H1 (cell line): Measurements from ENCODE around the gene VAPB. TPM values are rescaled to one million over a fixed set of nuclear protein-coding genes. Genes with fewer than 3 reads are reported as not detected.

ENCODE experiments used
- CTCF ChIA-PET: fragments of 300-600 bp; sonication (Branson Sonifier 250); formaldehyde crosslinking; loops from one replicate; lab custom pipeline; 2021; ENCODE audit not compliant: partially characterized antibody; lab: Charles Lee
- POLR2A ChIA-PET: fragments of 300-600 bp; sonication (Branson Sonifier 250); formaldehyde crosslinking; loops from one replicate; lab custom pipeline; 2021; ENCODE audit warnings: inconsistent platforms; ENCODE audit not compliant: partially characterized antibody; lab: Charles Lee
- DNase-seq, 2 experiments: peaks; one replicate each; pipeline versions ENCODE4 v3.0.0 to v3.0.0-alpha.2; 2010 to 2022; ENCODE audit warnings: low spot score in 2 of 2, low read depth in 1 of 2, mixed read lengths in 1 of 2
- FAIRE-seq: peaks from 2 replicates; lab custom pipeline; 2011; peaks lifted over from hg19 to GRCh38; lab: Jason Lieb, UNC
- H2AFZ ChIP-seq: 2 replicates; pipeline ENCODE4 v1.8.1; 2012; ENCODE audit warnings: low read length, inconsistent platforms
- H2AK5ac ChIP-seq: 2 replicates; pipeline ENCODE4 v1.6.1; 2013; ENCODE audit warnings: low read depth, low read length
- H2BK120ac ChIP-seq: replicated peaks from 2 replicates; pipeline ENCODE3; 2013; ENCODE audit warnings: low read depth, low read length, inconsistent platforms
- H2BK12ac ChIP-seq: 2 replicates; pipeline ENCODE4 v1.6.1; 2013; ENCODE audit warnings: low read depth, low read length
- H2BK15ac ChIP-seq: 2 replicates; pipeline ENCODE4 v1.6.1; 2013; ENCODE audit warnings: low read length
- H2BK20ac ChIP-seq: 2 replicates; pipeline ENCODE4 v1.6.1; 2013; ENCODE audit warnings: low read length
- H2BK5ac ChIP-seq: 2 replicates; pipeline ENCODE4 v1.6.1; 2013; ENCODE audit warnings: low read depth, low read length
- H3K14ac ChIP-seq: 2 replicates; pipeline ENCODE4 v1.6.1; 2013; ENCODE audit warnings: inconsistent platforms; ENCODE audit not compliant: insufficient read length
- H3K18ac ChIP-seq: 2 replicates; pipeline ENCODE4 v1.6.1; 2013; ENCODE audit warnings: low read length; ENCODE audit errors: extremely low read depth
- H3K23ac ChIP-seq: 2 replicates; pipeline ENCODE4 v1.6.1; 2013; ENCODE audit warnings: inconsistent platforms; ENCODE audit not compliant: insufficient read length
- H3K23me2 ChIP-seq: 2 replicates; pipeline ENCODE4 v1.6.1; 2013; ENCODE audit warnings: low read depth, low read length
- H3K27ac ChIP-seq: 2 replicates; pipeline ENCODE4 v1.6.1; 2011; ENCODE audit warnings: low read depth, low read length, inconsistent platforms
- H3K27me3 ChIP-seq, 4 experiments: replicated peaks in 1 of 4; 1 replicate in 1 of 4; 2 replicates in 3 of 4; pipeline versions ENCODE4 v1.6.1 to v1.8.1; 2011 to 2013; ENCODE audit warnings: low read length in 3 of 4, mild to moderate bottlenecking in 3 of 4, inconsistent platforms in 2 of 4, mixed read lengths in 2 of 4, moderate library complexity in 1 of 4; ENCODE audit not compliant: control insufficient read depth in 3 of 4, insufficient read depth in 3 of 4; ENCODE audit errors: extremely low read depth in 1 of 4
- H3K36me3 ChIP-seq, 4 experiments: 2 replicates each; pipeline versions ENCODE4 v1.6.1 to v1.8.1; 2011 to 2013; ENCODE audit warnings: mild to moderate bottlenecking in 4 of 4, low read length in 3 of 4, moderate library complexity in 2 of 4, control low read depth in 1 of 4, inconsistent platforms in 1 of 4; ENCODE audit not compliant: insufficient read depth in 4 of 4, control insufficient read depth in 2 of 4
- H3K4ac ChIP-seq: replicated peaks from 2 replicates; pipeline ENCODE3; 2013; ENCODE audit warnings: low read length, low read depth, mixed read lengths, inconsistent platforms; ENCODE audit not compliant: insufficient read length
- H3K4me1 ChIP-seq, 4 experiments: replicated peaks in 1 of 4; 1 replicate in 1 of 4; 2 replicates in 3 of 4; pipeline versions ENCODE4 v1.6.1 to v1.8.1; 2011 to 2013; ENCODE audit warnings: low read length in 3 of 4, inconsistent platforms in 2 of 4, mixed read lengths in 1 of 4; ENCODE audit not compliant: insufficient read depth in 4 of 4, control insufficient read depth in 3 of 4
- H3K4me2 ChIP-seq, 2 experiments: 2 replicates each; pipeline versions ENCODE4 v1.6.1 to v1.8.1; 2011 to 2013; ENCODE audit warnings: low read depth in 2 of 2, low read length in 2 of 2, control low read depth in 1 of 2, inconsistent platforms in 1 of 2, mild to moderate bottlenecking in 1 of 2; ENCODE audit not compliant: insufficient read depth in 1 of 2
- H3K4me3 ChIP-seq, 4 experiments: fragments of 200-600, 300-600 bp in 1 of 4; sonication (generic), shearing (Covaris generic), sonication (Bioruptor Twin) in 1 of 4; 2 replicates each; pipeline versions ENCODE4 v1.5.1 to v1.8.1; 2011 to 2016; ENCODE audit warnings: low read length in 4 of 4, low read depth in 3 of 4, control low read depth in 2 of 4, inconsistent platforms in 2 of 4, mild to moderate bottlenecking in 2 of 4, mixed read lengths in 1 of 4, moderate library complexity in 1 of 4; ENCODE audit not compliant: insufficient read depth in 2 of 4; ENCODE audit errors: extremely low read depth in 1 of 4
- H3K56ac ChIP-seq: replicated peaks from 2 replicates; pipeline ENCODE3; 2013; ENCODE audit warnings: low read depth, mild to moderate bottlenecking, mixed read lengths, low read length, inconsistent platforms; ENCODE audit not compliant: insufficient read length
- H3K79me1 ChIP-seq: 2 replicates; pipeline ENCODE4 v1.6.1; 2013; ENCODE audit warnings: low read depth, low read length, control low read depth
- H3K79me2 ChIP-seq, 2 experiments: 2 replicates each; pipeline versions ENCODE4 v1.6.1 to v1.8.1; 2012 to 2013; ENCODE audit warnings: low read length in 2 of 2, mild to moderate bottlenecking in 2 of 2, inconsistent platforms in 1 of 2; ENCODE audit not compliant: insufficient read depth in 2 of 2, control insufficient read depth in 1 of 2
- H3K9ac ChIP-seq, 4 experiments: replicated peaks in 1 of 4; 1 replicate in 1 of 4; 2 replicates in 3 of 4; pipeline versions ENCODE4 v1.6.1 to v1.8.1; 2011 to 2013; ENCODE audit warnings: low read depth in 3 of 4, low read length in 3 of 4, control low read depth in 2 of 4, mild to moderate bottlenecking in 2 of 4, moderate library complexity in 2 of 4, inconsistent platforms in 1 of 4; ENCODE audit errors: extremely low read depth in 1 of 4
- H3K9me3 ChIP-seq, 2 experiments: 2 replicates each; pipeline versions ENCODE4 v1.6.1 to v1.8.1; 2012 to 2013; ENCODE audit warnings: mild to moderate bottlenecking in 2 of 2, moderate library complexity in 2 of 2, control low read depth in 1 of 2, inconsistent platforms in 1 of 2, low read depth in 1 of 2, low read length in 1 of 2, mixed read lengths in 1 of 2; ENCODE audit not compliant: insufficient read depth in 2 of 2
- H4K20me1 ChIP-seq, 2 experiments: replicated peaks in 1 of 2; 2 replicates each; pipeline versions ENCODE3 to v1.8.1; 2011 to 2013; ENCODE audit warnings: inconsistent platforms in 2 of 2, low read length in 2 of 2, mild to moderate bottlenecking in 1 of 2; ENCODE audit not compliant: insufficient read depth in 2 of 2, control insufficient read depth in 1 of 2
- H4K5ac ChIP-seq: 2 replicates; pipeline ENCODE4 v1.6.1; 2013; ENCODE audit warnings: low read length, low read depth, mixed read lengths, inconsistent platforms; ENCODE audit not compliant: insufficient read length
- H4K8ac ChIP-seq: 2 replicates; pipeline ENCODE4 v1.8.0; 2013; ENCODE audit warnings: mild to moderate bottlenecking, moderate library complexity, low read length, inconsistent platforms; ENCODE audit not compliant: insufficient read depth; ENCODE audit errors: extremely low read depth
- H4K91ac ChIP-seq: replicated peaks from 2 replicates; pipeline ENCODE3; 2013; ENCODE audit warnings: low read length, mixed read lengths, inconsistent platforms; ENCODE audit not compliant: insufficient read length
- SP2 ChIP-seq: IDR thresholded peaks from 2 replicates; pipeline ENCODE4 v1.6.1; 2012; ENCODE audit warnings: mild to moderate bottlenecking, low read length, inconsistent platforms
- SUZ12 ChIP-seq: fragments of 200-600 bp; sonication (generic); IDR thresholded peaks from 2 replicates; pipeline ENCODE4 v1.6.1; 2012; ENCODE audit warnings: mild to moderate bottlenecking, inconsistent platforms, low read length, moderate library complexity, mixed read lengths
- WGBS, 2 experiments: shearing (Covaris generic) in 1 of 2; methylation state at CpG; one replicate each; pipeline versions ENCODE4 v1.1.6 to v1.1.7; 2013 to 2015; ENCODE audit warnings: low lambda C conversion rate in 2 of 2, mixed read lengths in 2 of 2, inconsistent platforms in 1 of 2, low coverage in 1 of 2, missing lambda C conversion rate in 1 of 2; ENCODE audit not compliant: insufficient replicate concordance in 2 of 2, insufficient coverage in 1 of 2, insufficient read length in 1 of 2; ENCODE audit errors: extremely low coverage in 1 of 2, missing lambda C conversion rate in 1 of 2; 5-methylcytosine and 5-hydroxymethylcytosine counted together
- polyA plus RNA-seq, 7 experiments: library from polyadenylated mRNA; depleted of rRNA in 3 of 7; stranded (reverse) in 5 of 7; unstranded in 2 of 7; fragments of >200 nt in 5 of 7; fragments of 200-250 nt in 2 of 7; gene quantifications; 1 replicate in 5 of 7; 2 replicates in 1 of 7; 4 replicates in 1 of 7; pipeline versions ENCODE4 v1.2.1 to v1.2.3, GENCODE V29; 2011 to 2013; ENCODE audit warnings: missing spikeins in 2 of 7, mixed read lengths in 2 of 7
- total RNA-seq: library from RNA; stranded (reverse); fragmentation: NEBNext Ultra II Directional; extraction: Animal tissue kit (Norgen Biotek cat#: 25700); gene quantifications from 2 replicates; pipeline ENCODE4 v1.2.1, GENCODE V29; 2021

VAPB gene
- total and polyA plus RNA-seq, 2 of the 8 experiments (the other 6 are each of a cell fraction or from before 2014, with no cell fraction given): 24.4 to 62.8 TPM

- Histone ChIP-seq H3K14ac (no peak overlapping the region), H2BK20ac (no peak overlapping the region), H2AK5ac (no peak overlapping the region), H2BK15ac (no peak overlapping the region), H3K79me1 (no peaks in the 10 kb centered on the region), H3K27ac (no peak overlapping the region), H3K23ac (no peak overlapping the region), H3K9ac (no peak overlapping the region), H4K91ac (no peak overlapping the region), H3K18ac (no peak overlapping the region), H2BK12ac (no peak overlapping the region), H3K4me2 (no peak overlapping the region), H4K8ac (no peak overlapping the region)
- TF ChIP-seq SP2 (no peak), SUZ12 (no peak)
- TF ChIP-seq, all 59 proteins: peak for 0
- ChIA-PET CTCF (interaction anchor here (0.6 to 0.7 kb wide), 2 partner anchors 133 to 280 kb away, joined by 3 read pairs; no protein-coding TSS in a partner anchor), POLR2A (interaction anchor here (1.2 to 1.5 kb wide), 4 partner anchors 9 to 18 kb away, joined by 3 to 5 read pairs (median 4); no protein-coding TSS in a partner anchor)
- H2BK120ac ChIP-seq: no peak overlapping the region
- 80% methylated on average over 3 of the region's 3 CpGs; no CpG with 5 or more reads in 1 of the 2 experiments for WGBS, 2 experiments
- no peak overlapping the region for H3K4ac ChIP-seq
- H3K36me3 ChIP-seq: no peaks in the 10 kb centered on the region
- DNase-seq: no peak
- H3K23me2 ChIP-seq: no peaks in the 10 kb centered on the region
- no peak overlapping the region for H3K56ac ChIP-seq
- no peaks in the 10 kb centered on the region for H3K27me3 ChIP-seq
- no peak overlapping the region for H2BK5ac ChIP-seq
- H2AFZ ChIP-seq: no peak overlapping the region
- H3K9me3 ChIP-seq: no peaks in the 10 kb centered on the region
- H4K20me1 ChIP-seq: no peaks in the 10 kb centered on the region
- no peak overlapping the region for H4K5ac ChIP-seq
- no peaks in the 10 kb centered on the region; a peak in 1 of 7 replicates for H3K4me1 ChIP-seq
- no peak for FAIRE-seq
- H3K79me2 ChIP-seq: no peaks in the 10 kb centered on the region
- no peak overlapping the region for H3K4me3 ChIP-seq
Measured at GRCh38 chr20:58366866-58367265, 22.2 kb upstream of the VAPB start.
